CD4-positive, CD25-positive, alpha-beta regulatory T cell (primary cell): Measurements from ENCODE around the gene DLK2. TPM values are rescaled to one million over a fixed set of nuclear protein-coding genes. Genes with fewer than 3 reads are reported as not detected.
"Not testable (repeated sequence)": the region's sequence is repeated elsewhere in the genome, so short reads cannot be mapped to it uniquely, and the experiment has no call there.

ENCODE experiments used
- ATAC-seq, 2 donors: fragments of 150-1000 bp; cut with Tn5 transposase; one replicate each; pipeline ENCODE4 v1.10.0; 2021; ENCODE audit warnings: low read depth in 2 of 2, moderate number of reproducible peaks in 2 of 2, moderate library complexity in 1 of 2
- DNase-seq, 3 donors: peaks; one replicate each; pipeline versions ENCODE4 v3.0.0 to v3.0.0-alpha.2; 2012 to 2022; ENCODE audit warnings: mixed read lengths in 1 of 3
- H3K27ac ChIP-seq: one replicate; pipeline ENCODE4 v1.7.0; 2013; ENCODE audit warnings: mild to moderate bottlenecking, low read length; ENCODE audit not compliant: insufficient read depth, poor library complexity, severe bottlenecking
- H3K27me3 ChIP-seq: one replicate; pipeline ENCODE4 v1.7.0; 2013; ENCODE audit warnings: low read length; ENCODE audit not compliant: control insufficient read depth, insufficient read depth
- H3K36me3 ChIP-seq: one replicate; pipeline ENCODE4 v1.7.0; 2013; ENCODE audit warnings: mild to moderate bottlenecking, low read length, moderate library complexity; ENCODE audit not compliant: control insufficient read depth, insufficient read depth
- H3K4me1 ChIP-seq: 2 replicates; pipeline ENCODE4 v1.7.0; 2013; ENCODE audit warnings: mild to moderate bottlenecking, low read length; ENCODE audit not compliant: insufficient read depth, control insufficient read depth, poor library complexity, severe bottlenecking
- H3K4me3 ChIP-seq: one replicate; pipeline ENCODE4 v1.7.0; 2013; ENCODE audit warnings: low read depth, mild to moderate bottlenecking, low read length, moderate library complexity
- H3K9me3 ChIP-seq, 2 experiments: 1 replicate in 1 of 2; 2 replicates in 1 of 2; pipeline ENCODE4 v1.7.0; 2013; ENCODE audit warnings: low read length in 2 of 2, mild to moderate bottlenecking in 1 of 2, moderate library complexity in 1 of 2; ENCODE audit not compliant: control insufficient read depth in 2 of 2
- H3K27ac Mint-ChIP-seq, 3 donors: one replicate each; pipeline ENCODE4 v1.8.0; 2020 to 2022; ENCODE audit warnings: mild to moderate bottlenecking in 3 of 3, mixed read lengths in 3 of 3, moderate library complexity in 2 of 3
- H3K27me3 Mint-ChIP-seq: one replicate; pipeline ENCODE4 v1.8.0; 2022; ENCODE audit warnings: mild to moderate bottlenecking, mixed read lengths
- H3K36me3 Mint-ChIP-seq: one replicate; pipeline ENCODE4 v1.8.0; 2020; ENCODE audit warnings: mixed read lengths
- H3K4me1 Mint-ChIP-seq, 4 donors: one replicate each; pipeline ENCODE4 v1.8.0; 2020 to 2022; ENCODE audit warnings: mixed read lengths in 4 of 4, mild to moderate bottlenecking in 1 of 4
- H3K4me3 Mint-ChIP-seq, 4 donors: one replicate each; pipeline ENCODE4 v1.8.0; 2020 to 2022; ENCODE audit warnings: mild to moderate bottlenecking in 4 of 4, mixed read lengths in 4 of 4, moderate library complexity in 3 of 4
- H3K9me3 Mint-ChIP-seq, 7 donors: one replicate each; pipeline ENCODE4 v1.8.0; 2020 to 2022; ENCODE audit warnings: mixed read lengths in 7 of 7, mild to moderate bottlenecking in 3 of 7, moderate library complexity in 2 of 7
- polyA plus RNA-seq, 4 donors: library from polyadenylated mRNA; unstranded; fragments of 300-500 nt; fragmentation: Illumina TruSeq; gene quantifications; one replicate each; pipeline ENCODE4 v1.2.3, GENCODE V29; 2021
- total RNA-seq: library from RNA; stranded (reverse); gene quantifications from one replicate; pipeline ENCODE4 v1.2.3, GENCODE V29; 2022

Gene DLK2
- total and polyA plus RNA-seq, 5 donors from 2014 or later: 0.20 to 0.87 (median 0.73) TPM; not detected in 1

GRCh38 chr6:43468748-43469681 is 13.7 kb upstream of the DLK2 start:
- peaks cover 29% of the 10 kb centered on the region for H3K27me3 Mint-ChIP-seq

DNA sequence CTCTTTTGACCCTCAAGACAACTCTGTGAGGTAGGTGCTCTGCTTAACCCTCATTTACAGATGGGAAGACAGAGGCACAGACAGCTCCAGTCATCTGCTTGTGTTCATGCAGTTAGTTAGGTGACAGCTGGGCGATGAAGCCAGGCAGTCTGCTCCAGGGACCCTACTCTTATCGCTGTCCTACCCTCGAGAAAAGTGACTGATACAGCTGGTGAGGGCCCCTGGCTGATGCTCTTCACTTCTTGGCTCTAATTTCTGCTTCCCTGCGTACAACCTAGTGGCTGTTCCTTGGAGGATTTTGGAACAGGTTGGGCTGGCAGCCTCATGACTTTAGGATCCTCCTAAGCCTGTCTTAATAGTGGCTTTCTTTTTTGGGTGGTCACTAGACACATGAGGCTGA is 12.9 kb upstream of the DLK2 start:
- H3K9me3 Mint-ChIP-seq: peaks cover 0 to 1% (median 0%) of the 10 kb centered on the region in 7 donors

More at GRCh38 chr6:43468748-43469681, 13.7 kb upstream of the DLK2 start:
- Histone ChIP-seq H3K27ac (no peak overlapping the region), H3K4me1 (no peaks in the 10 kb centered on the region), H3K9me3 (no peaks in the 10 kb centered on the region), H3K27me3 (peaks cover 5% of the 10 kb centered on the region), H3K4me3 (no peak overlapping the region), H3K36me3 (no peaks in the 10 kb centered on the region)
- no peak for DNase-seq
- Mint-ChIP-seq H3K4me3 (no peak overlapping the region), H3K9me3 (peaks cover 0 to 1% (median 0%) of the 10 kb centered on the region in 7 donors), H3K27ac (no peak overlapping the region), H3K36me3 (no peaks in the 10 kb centered on the region), H3K4me1 (no peaks in the 10 kb centered on the region)
- no peak for ATAC-seq

GRCh38 chr6:43467752-43468151 is 12.4 kb upstream of the DLK2 start:
- Histone ChIP-seq H3K27ac (no peak overlapping the region), H3K27me3 (peaks cover 8% of the 10 kb centered on the region), H3K4me3 (no peak overlapping the region), H3K9me3 (no peaks in the 10 kb centered on the region), H3K4me1 (no peaks in the 10 kb centered on the region), H3K36me3 (no peaks in the 10 kb centered on the region)
- ATAC-seq (no peak), DNase-seq (no peak)
- Mint-ChIP-seq H3K9me3 (peaks cover 0 to 1% (median 0%) of the 10 kb centered on the region in 7 donors), H3K27me3 (peaks cover 25% of the 10 kb centered on the region), H3K36me3 (no peaks in the 10 kb centered on the region), H3K27ac (no peak overlapping the region), H3K4me3 (no peak overlapping the region), H3K4me1 (no peaks in the 10 kb centered on the region)

More for the DNA sequence above, 12.9 kb upstream of the DLK2 start:
- H3K4me1 ChIP-seq: no peaks in the 10 kb centered on the region
- H3K27ac ChIP-seq: no peak overlapping the region
- H3K36me3 ChIP-seq: no peaks in the 10 kb centered on the region
- peaks cover 5% of the 10 kb centered on the region for H3K27me3 ChIP-seq
- H3K4me3 Mint-ChIP-seq: no peak overlapping the region
- no peaks in the 10 kb centered on the region for H3K9me3 ChIP-seq
- ATAC-seq: no peak
- no peaks in the 10 kb centered on the region for H3K36me3 Mint-ChIP-seq
- peaks cover 25% of the 10 kb centered on the region for H3K27me3 Mint-ChIP-seq
- no peak for DNase-seq
- no peak overlapping the region for H3K4me3 ChIP-seq
- H3K27ac Mint-ChIP-seq: no peak overlapping the region
- H3K4me1 Mint-ChIP-seq: no peaks in the 10 kb centered on the region

DNA sequence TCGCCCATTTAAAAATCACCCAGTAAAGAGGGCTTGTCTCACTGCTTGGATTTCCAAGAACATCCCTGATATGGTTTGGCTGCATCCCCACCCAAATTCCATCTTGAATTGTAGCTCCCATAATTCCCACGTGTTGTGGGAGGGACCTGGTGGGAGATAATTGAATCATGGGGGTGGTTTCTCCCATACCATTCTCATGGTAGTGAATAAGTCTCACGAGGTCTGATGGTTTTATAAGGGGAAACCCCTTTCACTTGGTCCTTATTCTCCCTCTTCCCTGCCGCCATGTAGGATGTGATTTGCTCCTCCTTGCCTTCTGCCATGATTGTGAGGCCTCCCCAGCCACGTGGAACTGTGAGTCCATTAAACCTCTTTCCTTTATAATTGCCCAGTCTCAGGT is 11.9 kb upstream of the DLK2 start:
- H3K36me3 ChIP-seq, H3K27ac ChIP-seq, H3K27ac Mint-ChIP-seq, H3K36me3 Mint-ChIP-seq, H3K4me3 Mint-ChIP-seq, H3K4me1 ChIP-seq, H3K4me3 ChIP-seq, ATAC-seq, DNase-seq, H3K4me1 Mint-ChIP-seq, H3K9me3 ChIP-seq, H3K9me3 Mint-ChIP-seq: not testable (repeated sequence)
- H3K27me3 Mint-ChIP-seq: peaks cover 26% of the 10 kb centered on the region
- H3K27me3 ChIP-seq: peaks cover 12% of the 10 kb centered on the region

- no peaks in the 10 kb centered on the region for H3K36me3 Mint-ChIP-seq
- Histone ChIP-seq H3K9me3 (no peaks in the 10 kb centered on the region), H3K36me3 (no peaks in the 10 kb centered on the region), H3K27ac (no peak overlapping the region), H3K4me1 (no peaks in the 10 kb centered on the region), H3K27me3 (peaks cover 13% of the 10 kb centered on the region), H3K4me3 (no peak overlapping the region)
- no peaks in the 10 kb centered on the region for H3K4me1 Mint-ChIP-seq
- peaks cover 0 to 1% (median 0%) of the 10 kb centered on the region in 7 donors for H3K9me3 Mint-ChIP-seq
- ATAC-seq: no peak
- H3K4me3 Mint-ChIP-seq: no peak overlapping the region
- H3K27ac Mint-ChIP-seq: no peak overlapping the region
- no peak for DNase-seq
- peaks cover 25% of the 10 kb centered on the region for H3K27me3 Mint-ChIP-seq
These were observed 10.6 kb upstream of the DLK2 start for GRCh38 chr6:43465948-43466347.

DNA sequence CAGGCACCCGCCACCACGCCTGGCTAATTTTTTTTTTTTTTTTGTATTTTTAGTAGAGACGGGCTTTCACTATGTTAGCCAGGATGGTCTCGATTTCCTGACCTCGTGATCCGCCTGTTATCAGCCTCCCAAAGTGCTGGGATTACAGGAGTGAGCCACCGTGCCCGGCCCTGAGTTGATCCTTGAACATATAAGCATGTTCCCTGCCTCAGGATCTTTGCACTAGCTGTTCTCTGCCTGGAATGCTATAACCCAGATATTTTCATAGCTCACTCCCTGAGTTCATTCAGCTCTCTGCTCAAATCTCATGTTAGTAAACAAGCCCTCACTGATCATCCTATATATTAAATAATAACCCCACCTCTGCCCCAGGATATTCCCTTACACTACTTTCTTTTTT is 9.0 kb upstream of the DLK2 start:
- no peak overlapping the region for H3K27ac ChIP-seq
- no peaks in the 10 kb centered on the region for H3K4me1 ChIP-seq
- Mint-ChIP-seq H3K9me3 (no peaks in the 10 kb centered on the region), H3K36me3 (no peaks in the 10 kb centered on the region), H3K4me3 (peak overlapping the region in 1 of 4 donors; percentile 39), H3K27ac (peak overlapping the region in 1 of 3 donors; percentile 15), H3K27me3 (peaks cover 32% of the 10 kb centered on the region), H3K4me1 (no peaks in the 10 kb centered on the region)
- ATAC-seq: no peak
- H3K27me3 ChIP-seq: peaks cover 13% of the 10 kb centered on the region
- H3K9me3 ChIP-seq: no peaks in the 10 kb centered on the region
- H3K4me3 ChIP-seq: no peak overlapping the region
- no peak for DNase-seq
- no peaks in the 10 kb centered on the region for H3K36me3 ChIP-seq

- Histone ChIP-seq H3K27ac (no peak overlapping the region), H3K36me3 (no peaks in the 10 kb centered on the region), H3K4me1 (no peaks in the 10 kb centered on the region), H3K9me3 (no peaks in the 10 kb centered on the region), H3K27me3 (peaks cover 8% of the 10 kb centered on the region), H3K4me3 (no peak overlapping the region)
- peaks cover 33% of the 10 kb centered on the region for H3K27me3 Mint-ChIP-seq
- no peak overlapping the region for H3K27ac Mint-ChIP-seq
- H3K4me3 Mint-ChIP-seq: peak overlapping the region in 1 of 4 donors; percentile 2
- no peaks in the 10 kb centered on the region for H3K9me3 Mint-ChIP-seq
- ATAC-seq (no peak), DNase-seq (no peak)
- H3K4me1 Mint-ChIP-seq: peaks cover 0 to under 1% (median 0%) of the 10 kb centered on the region in 4 donors
- H3K36me3 Mint-ChIP-seq: no peaks in the 10 kb centered on the region
These were observed 6.6 kb upstream of the DLK2 start for GRCh38 chr6:43461936-43462335.

- H3K36me3 ChIP-seq: no peaks in the 10 kb centered on the region
- Mint-ChIP-seq H3K36me3 (no peaks in the 10 kb centered on the region), H3K27ac (no peak overlapping the region), H3K9me3 (peaks cover 0 to 2% (median 0%) of the 10 kb centered on the region in 7 donors), H3K27me3 (peaks cover 29% of the 10 kb centered on the region), H3K4me3 (no peak overlapping the region), H3K4me1 (peaks cover 0 to 11% (median 5%) of the 10 kb centered on the region in 4 donors)
- H3K9me3 ChIP-seq: no peaks in the 10 kb centered on the region
- DNase-seq (no peak), ATAC-seq (no peak)
- no peak overlapping the region for H3K27ac ChIP-seq
- peaks cover 7% of the 10 kb centered on the region for H3K4me1 ChIP-seq
- H3K4me3 ChIP-seq: no peak overlapping the region
- peaks cover 8% of the 10 kb centered on the region for H3K27me3 ChIP-seq
These were observed 4.7 kb upstream of the DLK2 start for GRCh38 chr6:43460032-43460431.
